Upper lobe of right lung (tissue), 1 donor: ENCODE data around the gene RBPJ. TPM values are rescaled to one million over a fixed set of nuclear protein-coding genes. Genes with fewer than 3 reads are reported as not detected.

Experiments used
- ATAC-seq: fragments of 200-7000 bp; cut with Tn5 transposase; one replicate; pipeline ENCODE4 v1.9.1; 2020; ENCODE audit warnings: mild to moderate bottlenecking, moderate library complexity
- DNase-seq: peaks from one replicate; pipeline ENCODE4 v3.0.0-alpha.2; 2020
- H3K27ac ChIP-seq: fragments of 200-600 bp; one replicate; pipeline ENCODE4 v1.8.0; 2022
- H3K27me3 ChIP-seq: fragments of 200-600 bp; one replicate; pipeline ENCODE4 v1.8.0; 2022; ENCODE audit warnings: mild to moderate bottlenecking
- H3K36me3 ChIP-seq: fragments of 200-600 bp; one replicate; pipeline ENCODE4 v1.8.0; 2022
- H3K4me1 ChIP-seq: fragments of 200-600 bp; one replicate; pipeline ENCODE4 v1.8.0; 2022
- H3K4me3 ChIP-seq: fragments of 200-600 bp; one replicate; pipeline ENCODE4 v1.8.0; 2022; ENCODE audit warnings: mild to moderate bottlenecking
- H3K9me3 ChIP-seq: fragments of 200-600 bp; one replicate; pipeline ENCODE4 v1.8.0; 2022
- intact Hi-C: fragments of 100-400 bp; cut with DNase I; formaldehyde crosslinking; loops from one replicate; pipeline ENCODE4 v1.11.0; 2022
- total RNA-seq: library from RNA; stranded (reverse); fragmentation: NEBNext Ultra II Directional; extraction: Animal tissue kit (Norgen Biotek cat#: 25700); gene quantifications from one replicate; pipeline ENCODE4 v1.2.1, GENCODE V29; 2021
- TF ChIP-seq, protein P1 (sequence below): fragments of 200-600 bp; IDR thresholded peaks from one replicate; pipeline ENCODE4 v1.8.0; 2022; ENCODE audit warnings: antibody characterized with exemption
- donor health status: DM: no; HTN: yes; CAD: no; lungs with severe emphysema.

The RBPJ gene
- total RNA-seq, 1 donor from 2014 or later = 86.2 TPM

DNA sequence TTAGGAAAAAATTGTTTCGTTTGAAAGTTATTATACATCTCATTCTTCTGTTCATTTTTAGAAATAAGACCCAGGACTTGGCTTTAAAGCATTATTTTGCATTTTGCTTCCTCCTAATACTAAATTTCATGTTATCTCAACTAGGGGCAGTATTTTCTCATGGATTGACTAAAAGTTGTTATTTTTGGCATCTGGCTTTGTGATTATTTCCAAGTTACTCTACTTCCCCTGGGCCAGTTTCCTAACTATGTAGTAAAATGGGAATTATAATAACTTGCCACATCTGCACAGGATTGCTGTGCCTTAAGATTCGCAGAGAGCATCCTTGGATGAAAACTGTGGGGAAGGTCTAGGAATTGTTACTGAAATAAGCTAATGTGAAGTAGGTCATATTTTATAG lies 3.0 kb downstream of the RBPJ start:
- H3K36me3 ChIP-seq = no peaks in the 10 kb centered on the region
- H3K9me3 ChIP-seq = no peaks in the 10 kb centered on the region
- no peak overlapping the region for H3K4me3 ChIP-seq
- H3K27ac ChIP-seq = no peak overlapping the region
- TF ChIP-seq, protein P1, sequence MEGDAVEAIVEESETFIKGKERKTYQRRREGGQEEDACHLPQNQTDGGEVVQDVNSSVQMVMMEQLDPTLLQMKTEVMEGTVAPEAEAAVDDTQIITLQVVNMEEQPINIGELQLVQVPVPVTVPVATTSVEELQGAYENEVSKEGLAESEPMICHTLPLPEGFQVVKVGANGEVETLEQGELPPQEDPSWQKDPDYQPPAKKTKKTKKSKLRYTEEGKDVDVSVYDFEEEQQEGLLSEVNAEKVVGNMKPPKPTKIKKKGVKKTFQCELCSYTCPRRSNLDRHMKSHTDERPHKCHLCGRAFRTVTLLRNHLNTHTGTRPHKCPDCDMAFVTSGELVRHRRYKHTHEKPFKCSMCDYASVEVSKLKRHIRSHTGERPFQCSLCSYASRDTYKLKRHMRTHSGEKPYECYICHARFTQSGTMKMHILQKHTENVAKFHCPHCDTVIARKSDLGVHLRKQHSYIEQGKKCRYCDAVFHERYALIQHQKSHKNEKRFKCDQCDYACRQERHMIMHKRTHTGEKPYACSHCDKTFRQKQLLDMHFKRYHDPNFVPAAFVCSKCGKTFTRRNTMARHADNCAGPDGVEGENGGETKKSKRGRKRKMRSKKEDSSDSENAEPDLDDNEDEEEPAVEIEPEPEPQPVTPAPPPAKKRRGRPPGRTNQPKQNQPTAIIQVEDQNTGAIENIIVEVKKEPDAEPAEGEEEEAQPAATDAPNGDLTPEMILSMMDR = peak; percentile 10
- peaks cover 9% of the 10 kb centered on the region for H3K4me1 ChIP-seq
- ATAC-seq (no peak), DNase-seq (no peak)
- intact Hi-C loops = no loop called here
- H3K27me3 ChIP-seq = no peaks in the 10 kb centered on the region

DNA sequence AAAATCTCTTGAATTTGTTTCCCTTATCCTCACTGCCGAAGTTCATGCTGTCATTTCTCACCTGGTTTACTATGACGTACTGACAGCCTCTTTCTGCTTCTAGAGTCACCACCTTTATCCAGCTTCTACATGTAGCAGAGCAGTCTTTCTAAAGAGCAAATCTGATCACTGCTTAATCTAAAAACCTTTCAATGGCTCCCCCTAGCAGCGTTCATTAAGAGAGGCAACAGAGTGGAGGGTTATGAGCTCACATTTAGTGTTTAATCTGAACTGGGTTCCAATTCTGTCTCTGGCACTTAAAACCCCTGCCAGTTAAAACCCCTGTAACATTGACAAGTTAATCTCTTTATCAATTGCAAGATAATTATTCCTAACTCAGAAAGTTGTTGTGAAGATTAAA lies 4.4 kb downstream of the RBPJ start:
- Histone ChIP-seq H3K4me1 (peaks cover 7% of the 10 kb centered on the region), H3K27ac (no peak overlapping the region), H3K27me3 (no peaks in the 10 kb centered on the region), H3K9me3 (no peaks in the 10 kb centered on the region), H3K36me3 (no peaks in the 10 kb centered on the region), H3K4me3 (no peak overlapping the region)
- no peak for DNase-seq
- intact Hi-C loops = no loop called here
- TF ChIP-seq, protein P1 = peak; percentile 24
- ATAC-seq = no peak

DNA sequence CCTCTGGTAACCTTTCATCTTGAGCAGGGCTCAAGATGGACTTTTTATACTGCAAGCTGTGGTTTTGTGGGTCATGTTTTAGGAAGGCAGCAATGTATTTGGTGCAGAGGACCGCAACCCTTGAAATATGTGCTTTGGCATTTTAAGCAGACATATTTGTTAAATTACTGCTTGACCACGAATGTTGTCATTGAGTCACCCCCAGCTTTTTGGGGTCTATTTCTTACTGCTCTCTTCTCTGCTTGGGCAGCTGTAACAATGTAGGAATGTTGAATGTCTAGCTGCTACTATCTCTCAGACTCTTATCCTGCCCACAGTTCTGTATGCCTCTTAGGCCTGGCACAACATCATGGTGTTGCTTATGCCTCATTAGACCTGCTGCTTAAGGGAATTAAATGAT lies 6.0 kb downstream of the RBPJ start:
- intact Hi-C loops = no loop called here
- ATAC-seq = no peak

DNA sequence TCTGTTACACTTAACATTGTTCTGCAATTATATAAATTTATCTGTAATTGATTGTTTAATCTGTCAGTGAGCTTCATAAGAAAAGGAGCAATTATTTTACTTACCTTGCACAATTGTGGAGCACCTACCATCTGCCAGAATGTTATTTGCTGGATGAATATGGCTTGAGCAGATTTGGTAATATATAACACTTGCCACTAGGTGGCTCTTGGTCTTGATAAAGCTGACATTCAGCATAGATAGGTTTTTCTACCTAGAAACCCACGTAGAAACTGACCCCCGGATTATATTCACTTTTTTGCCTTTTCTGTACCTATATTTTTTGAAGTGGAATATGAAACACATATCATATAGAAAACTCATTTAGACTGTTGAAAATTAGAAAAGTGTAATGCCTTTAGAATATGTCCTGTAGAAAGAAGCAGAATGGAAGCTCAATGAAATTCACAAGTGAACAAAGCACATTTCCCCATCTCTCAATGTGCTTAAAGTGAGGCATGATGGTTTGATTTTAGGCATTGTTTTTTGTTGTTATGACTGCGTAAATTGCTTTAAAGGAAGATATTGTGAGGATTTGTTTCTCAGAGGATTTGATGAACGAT lies 9.5 kb downstream of the RBPJ start:
- ATAC-seq (peak; percentile 89), DNase-seq (no peak)
- H3K4me3 ChIP-seq = no peak overlapping the region
- no peaks in the 10 kb centered on the region for H3K9me3 ChIP-seq
- H3K27me3 ChIP-seq = no peaks in the 10 kb centered on the region
- H3K4me1 ChIP-seq = peaks cover 15% of the 10 kb centered on the region
- intact Hi-C loops = loop anchor here (10.0 kb wide), 1 partner anchor 75 kb away; no protein-coding TSS in a partner anchor
- no peaks in the 10 kb centered on the region for H3K36me3 ChIP-seq
- no peak overlapping the region for H3K27ac ChIP-seq
- TF ChIP-seq, protein P1 = peak; percentile 77

More for the DNA sequence above, 6.0 kb downstream of the RBPJ start:
- H3K36me3 ChIP-seq = no peaks in the 10 kb centered on the region
- TF ChIP-seq, protein P1 = no peak
- DNase-seq = no peak
- H3K27ac ChIP-seq = no peak overlapping the region
- H3K4me3 ChIP-seq = no peak overlapping the region
- H3K27me3 ChIP-seq = no peaks in the 10 kb centered on the region
- H3K9me3 ChIP-seq = no peaks in the 10 kb centered on the region
- peaks cover 16% of the 10 kb centered on the region for H3K4me1 ChIP-seq

DNA sequence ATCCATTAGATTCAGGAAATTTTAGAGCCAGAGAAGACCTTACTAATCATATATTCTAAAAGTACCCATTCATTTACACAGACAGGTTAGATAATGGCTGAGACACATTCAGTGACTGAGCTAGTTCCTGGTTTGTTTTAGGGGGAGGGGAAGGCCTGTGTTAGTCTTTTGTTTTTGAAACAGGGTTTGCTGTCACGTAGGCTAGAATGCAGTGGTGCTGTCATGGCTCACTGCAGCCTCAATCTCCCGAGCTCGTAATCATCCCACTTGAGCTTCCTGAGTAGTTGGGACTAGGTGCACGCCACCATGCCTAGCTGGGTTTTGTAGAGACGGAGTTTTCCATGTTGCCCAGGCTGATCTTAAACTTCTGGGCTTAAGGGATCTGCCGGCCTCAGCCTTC lies 10.1 kb downstream of the RBPJ start:
- Histone ChIP-seq H3K9me3 (no peaks in the 10 kb centered on the region), H3K27me3 (no peaks in the 10 kb centered on the region), H3K4me1 (peaks cover 15% of the 10 kb centered on the region), H3K36me3 (no peaks in the 10 kb centered on the region), H3K27ac (no peak overlapping the region), H3K4me3 (no peak overlapping the region)
- DNase-seq (no peak), ATAC-seq (no peak)
- intact Hi-C loops = loop anchor here (10.0 kb wide), 1 partner anchor 74 kb away; no protein-coding TSS in a partner anchor
- TF ChIP-seq, protein P1 = no peak
